Measurements from ENCODE around the gene RHCG. TPM values are rescaled to one million over a fixed set of nuclear protein-coding genes. Genes with fewer than 3 reads are reported as not detected.

Gene RHCG
- total RNA-seq, 1 donor from 2014 or later, result 4.1 TPM

Other genes starting within 250 kb of the RHCG start
- 39.1 TPM for gene POLG, start 161.8 kb downstream of the RHCG start, total RNA-seq
- gene TICRR, start 78.9 kb upstream of the RHCG start, total RNA-seq, result 1.2 TPM
- 4.9 TPM for gene KIF7, start 158.9 kb upstream of the RHCG start, total RNA-seq
- under 0.01 TPM for gene PLIN1, start 182.8 kb upstream of the RHCG start, total RNA-seq
- 12.6 TPM for gene PEX11A, start 194.2 kb upstream of the RHCG start, total RNA-seq
- gene WDR93, start 194.2 kb upstream of the RHCG start, total RNA-seq, result 0.41 TPM